Stomach (tissue), 19 donors: ENCODE results near the gene PRICKLE1. TPM values are rescaled to one million over a fixed set of nuclear protein-coding genes. Genes with fewer than 3 reads are reported as not detected.
A peak's percentile ranks its signal among the peaks of the same experiment; 100 is the strongest.

Experiments
- DNase-seq, 2 donors: peaks; one replicate each; pipeline versions ENCODE4 v3.0.0 to v3.0.0-alpha.2; 2013 to 2019
- H3K27ac ChIP-seq, 5 donors: fragments of 200-600 bp in 4 of 5; sonication (generic) in 4 of 5; one replicate each; pipeline ENCODE4 v1.5.1; 2013 to 2019; ENCODE audit warnings: mild to moderate bottlenecking in 1 of 5, moderate library complexity in 1 of 5
- H3K27me3 ChIP-seq, 3 donors: fragments of 200-600 bp; sonication (generic); one replicate each; pipeline ENCODE4 v1.5.1; 2017 to 2019; ENCODE audit warnings: mixed run types in 1 of 3
- H3K36me3 ChIP-seq, 4 donors: fragments of 200-600 bp; sonication (generic); 1 replicate in 3 of 4; 2 replicates in 1 of 4; pipeline ENCODE4 v1.5.1; 2016 to 2019
- H3K4me1 ChIP-seq, 4 donors: fragments of 200-600 bp; sonication (generic); one replicate each; pipeline ENCODE4 v1.5.1; 2016 to 2019
- H3K4me3 ChIP-seq, 4 donors: fragments of 200-600 bp; sonication (generic) in 3 of 4; one replicate each; pipeline ENCODE4 v1.5.1; 2016 to 2019; ENCODE audit warnings: mild to moderate bottlenecking in 1 of 4
- H3K9me3 ChIP-seq, 4 donors: fragments of 200-600 bp; sonication (generic); one replicate each; pipeline ENCODE4 v1.5.1; 2016 to 2019
- CTCF ChIP-seq, 7 experiments: fragments of 450-650 bp in 4 of 7; fragments of 200-600 bp in 3 of 7; sonication (generic) in 3 of 7; IDR thresholded peaks; one replicate each; pipeline ENCODE4 v1.5.1; 2016 to 2019; ENCODE audit warnings: antibody characterized with exemption in 7 of 7, control low read depth in 2 of 7, mild to moderate bottlenecking in 1 of 7
- EP300 ChIP-seq: sonication (generic); formaldehyde crosslinking; IDR thresholded peaks from one replicate; pipeline ENCODE4 v1.6.1; 2017; ENCODE audit warnings: antibody characterized with exemption
- POLR2A ChIP-seq, 4 donors: fragments of 450-650 bp; IDR thresholded peaks; one replicate each; pipeline ENCODE4 v1.6.1; 2016; ENCODE audit warnings: antibody characterized with exemption in 4 of 4, control low read depth in 2 of 4, mild to moderate bottlenecking in 1 of 4, moderate library complexity in 1 of 4
- POLR2AphosphoS5 ChIP-seq, 3 donors: sonication (generic); formaldehyde crosslinking; IDR thresholded peaks; one replicate each; pipeline ENCODE4 v1.6.1; 2016; ENCODE audit warnings: antibody characterized with exemption in 3 of 3
- WGBS, 5 donors: extraction: QIAGEN DNeasy Blood & Tissue Kit in 3 of 5; methylation state at CpG; one replicate each; pipeline versions ENCODE4 v1.1.5 to v1.1.7; 2013 to 2018; 5-methylcytosine and 5-hydroxymethylcytosine counted together
- intact Hi-C: fragments of 100-400 bp; cut with DNase I; formaldehyde crosslinking; loops from one replicate; pipeline ENCODE4 v1.15.1; 2023; ENCODE audit warnings: low total_unique reads
- long read RNA-seq, 10 donors: transcript quantifications; one replicate each; lab custom pipeline, GENCODE V29; 2026
- polyA plus RNA-seq, 3 donors: library from polyadenylated mRNA; stranded (reverse); fragments of 200-250 nt; gene quantifications; one replicate each; pipeline ENCODE4 v1.2.3, GENCODE V29; 2013
- total RNA-seq, 5 donors: library from RNA; depleted of rRNA; stranded (reverse); fragments of >200 nt; gene quantifications; one replicate each; pipeline versions ENCODE4 v1.1.0 to v1.2.3, GENCODE V29; 2014 to 2016
- donor health status: healthy with polysubstance abuse.
- donor health status: Bipolar disorder and iron deficiency.
- donor health status: healthy.

Gene PRICKLE1
- total RNA-seq (10 to 100 TPM in 2 of 5 donors, 1 to 10 TPM in 3; 2.2 to 15.1 (median 2.9) TPM), polyA plus RNA-seq (1 to 10 TPM in 2 of 3 donors, under 1 TPM in 1; 0.80 to 8.1 (median 2.3) TPM)
- long read RNA-seq, donor 1, full-length matches to known transcripts: 2 of 2 reads
- long read RNA-seq, donor 1, partial matches to known transcripts: 0 of 2 reads
- long read RNA-seq, donor 1, other reads (novel, unspliced or antisense): 0 of 2 reads
- long read RNA-seq, donor 2, partial matches to known transcripts: 10 of 12 reads
- long read RNA-seq, donor 2, other reads (novel, unspliced or antisense): 0 of 12 reads
- long read RNA-seq, donor 3, full-length matches to known transcripts: 2 of 2 reads
- long read RNA-seq, donor 3, partial matches to known transcripts: 0 of 2 reads
- long read RNA-seq, donor 3, other reads (novel, unspliced or antisense): 0 of 2 reads
- long read RNA-seq, donor 4: 0 reads
- long read RNA-seq, donor 5, full-length matches to known transcripts: 5 of 11 reads
- long read RNA-seq, donor 5, partial matches to known transcripts: 6 of 11 reads
- long read RNA-seq, donor 5, other reads (novel, unspliced or antisense): 0 of 11 reads
- long read RNA-seq, donor 6, partial matches to known transcripts: 16 of 17 reads
- long read RNA-seq, donor 6, other reads (novel, unspliced or antisense): 0 of 17 reads
- long read RNA-seq, donor 7, full-length matches to known transcripts: 4 of 4 reads
- long read RNA-seq, donor 7, partial matches to known transcripts: 0 of 4 reads
- long read RNA-seq, donor 7, other reads (novel, unspliced or antisense): 0 of 4 reads
- long read RNA-seq, donor 8, full-length matches to known transcripts: 2 of 7 reads
- long read RNA-seq, donor 8, partial matches to known transcripts: 5 of 7 reads
- long read RNA-seq, donor 8, other reads (novel, unspliced or antisense): 0 of 7 reads
- long read RNA-seq, donor 9, partial matches to known transcripts: 14 of 14 reads
- long read RNA-seq, donor 9, other reads (novel, unspliced or antisense): 0 of 14 reads
- long read RNA-seq, donor 10: 0 reads

GRCh38 chr12:42589465-42590329 lies at the start of gene PRICKLE1:
Gene PRICKLE1 (minus strand): TSS chr12:42589746. CDS start chr12:42472516, 117,230 bp downstream.
- intact Hi-C loops: no loop called here
- peak within 1 kb of the TSS; percentile 64 to 98 (median 80) for H3K4me3 ChIP-seq
- peaks cover 19 to 56% (median 38%) of the 10 kb centered on the region in 4 donors for H3K4me1 ChIP-seq
- TF ChIP-seq CTCF (IDR thresholded peaks at IDR 0.05): no peak
- 0 to 1% (median 1%) methylated on average over 40 to 107 of the region's 107 CpGs for WGBS, 5 donors
- H3K36me3 ChIP-seq: no peaks in the 10 kb centered on the region
- peaks cover 0 to 28% (median 5%) of the 10 kb centered on the region in 3 donors for H3K27me3 ChIP-seq
- DNase-seq: peak; percentile 47 to 84
- H3K27ac ChIP-seq: peak within 1 kb of the TSS; percentile 37 to 78 (median 73)
- H3K9me3 ChIP-seq: no peaks in the 10 kb centered on the region

GRCh38 chr12:42638697-42639096 lies 49.2 kb upstream of the PRICKLE1 start:
- Histone ChIP-seq H3K27me3 (no peaks in the 10 kb centered on the region), H3K4me1 (no peaks in the 10 kb centered on the region), H3K4me3 (no peak overlapping the region), H3K9me3 (no peaks in the 10 kb centered on the region), H3K36me3 (no peaks in the 10 kb centered on the region), H3K27ac (no peak overlapping the region)
- 85 to 95% (median 91%) methylated on average over 4 of the region's 4 CpGs for WGBS, 5 donors
- no peak for DNase-seq
- TF ChIP-seq EP300 (no peak), CTCF (IDR thresholded peaks at IDR 0.05) (no peak), POLR2AphosphoS5 (IDR thresholded peaks at IDR 0.05) (no peak), POLR2A (IDR thresholded peaks at IDR 0.05) (no peak)
- intact Hi-C loops: no loop called here

GRCh38 chr12:42638011-42638410 lies 48.5 kb upstream of the PRICKLE1 start:
- no peaks in the 10 kb centered on the region for H3K27me3 ChIP-seq
- H3K36me3 ChIP-seq: no peaks in the 10 kb centered on the region
- no peak for DNase-seq
- no peaks in the 10 kb centered on the region for H3K9me3 ChIP-seq
- no peak overlapping the region for H3K27ac ChIP-seq
- no peak overlapping the region for H3K4me3 ChIP-seq
- intact Hi-C loops: no loop called here
- H3K4me1 ChIP-seq: no peaks in the 10 kb centered on the region
- no peak for TF ChIP-seq POLR2AphosphoS5 (IDR thresholded peaks at IDR 0.05)
- TF ChIP-seq CTCF (IDR thresholded peaks at IDR 0.05): no peak
- TF ChIP-seq POLR2A (IDR thresholded peaks at IDR 0.05): no peak
- no peak for TF ChIP-seq EP300

GRCh38 chr12:42636993-42637392 lies 47.4 kb upstream of the PRICKLE1 start:
- no peak for DNase-seq
- TF ChIP-seq POLR2AphosphoS5 (IDR thresholded peaks at IDR 0.05): no peak
- no peak for TF ChIP-seq POLR2A (IDR thresholded peaks at IDR 0.05)
- no peak for TF ChIP-seq EP300
- no peak for TF ChIP-seq CTCF (IDR thresholded peaks at IDR 0.05)
- no peaks in the 10 kb centered on the region for H3K4me1 ChIP-seq
- no peak overlapping the region for H3K27ac ChIP-seq
- no peaks in the 10 kb centered on the region for H3K36me3 ChIP-seq
- H3K4me3 ChIP-seq: no peak overlapping the region
- H3K9me3 ChIP-seq: no peaks in the 10 kb centered on the region
- 96 to 98% (median 97%) methylated on average over 21 of the region's 21 CpGs for WGBS, 5 donors
- intact Hi-C loops: no loop called here
- H3K27me3 ChIP-seq: no peaks in the 10 kb centered on the region
